K562 (cell line): ENCODE results near the gene C11orf98. TPM values are rescaled to one million over a fixed set of nuclear protein-coding genes. Genes with fewer than 3 reads are reported as not detected.
A peak's percentile ranks its signal among the peaks of the same experiment; 100 is the strongest.

Experiments
- COPS2 ChIP-seq: fragments of 450-650 bp; conservative IDR thresholded peaks from 2 replicates; pipeline ENCODE4 v1.6.1; 2016; ENCODE audit warnings: mild to moderate bottlenecking, moderate library complexity
- ERF ChIP-seq: fragments of 450-650 bp; formaldehyde crosslinking; IDR thresholded peaks from 2 replicates; pipeline ENCODE4 v1.4.0; 2020; ENCODE audit warnings: mild to moderate bottlenecking, mixed read lengths
- FOXJ2 ChIP-seq: fragments of 200-800 bp; sonication (Bioruptor generic); IDR thresholded peaks from 2 replicates; pipeline ENCODE4 v1.6.1; 2016; ENCODE audit warnings: missing genetic modification characterization, missing compliant biosample characterization
- FUS ChIP-seq: fragments of 200-400 bp; formaldehyde crosslinking; optimal IDR thresholded peaks from 2 replicates; pipeline ENCODE3; 2017; ENCODE audit warnings: low read depth, low read length
- HES1 ChIP-seq: fragments of 450-650 bp; IDR thresholded peaks from 2 replicates; pipeline ENCODE4 v1.6.1; 2016; ENCODE audit warnings: low read depth, mild to moderate bottlenecking, moderate library complexity
- ID3 ChIP-seq, 2 experiments: fragments of 250-450 bp in 1 of 2; fragments of 450-650 bp in 1 of 2; sonication (Bioruptor Pico) in 1 of 2; IDR thresholded peaks; 2 replicates each; pipeline versions ENCODE4 v1.6.1 to v1.8.0; 2016 to 2021; ENCODE audit warnings: mild to moderate bottlenecking in 2 of 2, moderate library complexity in 2 of 2, missing compliant biosample characterization in 1 of 2, missing genetic modification characterization in 1 of 2
- MTF1 ChIP-seq: fragments of 250-450 bp; sonication (Bioruptor Pico); IDR thresholded peaks from 2 replicates; pipeline ENCODE4 v1.9.0; 2021; ENCODE audit warnings: moderate library complexity, mild to moderate bottlenecking, inconsistent platforms, borderline replicate concordance
- NFRKB ChIP-seq: fragments of 450-650 bp; IDR thresholded peaks from 2 replicates; pipeline ENCODE4 v1.6.1; 2016; ENCODE audit warnings: low read depth
- NR2C2 ChIP-seq, 2 experiments: fragments of 200-800 bp in 1 of 2; sonication (Bioruptor generic) in 1 of 2; sonication (generic) in 1 of 2; formaldehyde crosslinking in 1 of 2; IDR thresholded peaks; 2 replicates each; pipeline versions ENCODE4 v1.6.1 to v1.8.0; 2016 to 2022; ENCODE audit warnings: mild to moderate bottlenecking in 1 of 2, missing compliant biosample characterization in 1 of 2, missing genetic modification characterization in 1 of 2, missing genetic modification reagents in 1 of 2
- NR4A1 ChIP-seq, 2 experiments: fragments of 250-450 bp in 1 of 2; fragments of 450-650 bp in 1 of 2; sonication (Bioruptor Pico) in 1 of 2; IDR thresholded peaks; 2 replicates each; pipeline versions ENCODE4 v1.4.0 to v1.6.1; 2016 to 2020; ENCODE audit warnings: mild to moderate bottlenecking in 2 of 2, missing compliant biosample characterization in 1 of 2, missing genetic modification characterization in 1 of 2, moderate library complexity in 1 of 2
- SAFB ChIP-seq: fragments of 200-400 bp; formaldehyde crosslinking; IDR thresholded peaks from 2 replicates; pipeline ENCODE4 v1.6.1; 2017; ENCODE audit warnings: low read depth, low read length, borderline replicate concordance
- TEAD4 ChIP-seq, 2 experiments: sonication (generic) in 1 of 2; formaldehyde crosslinking in 1 of 2; IDR thresholded peaks; 2 replicates each; pipeline versions ENCODE4 v1.6.1 to v1.8.0; 2012 to 2022; ENCODE audit warnings: borderline replicate concordance in 1 of 2, inconsistent platforms in 1 of 2, low read length in 1 of 2, mild to moderate bottlenecking in 1 of 2, missing genetic modification reagents in 1 of 2
- XRCC3 ChIP-seq: fragments of 450-650 bp; IDR thresholded peaks from 2 replicates; pipeline ENCODE4 v1.6.1; 2017; ENCODE audit warnings: mild to moderate bottlenecking, moderate library complexity
- ZBTB1 ChIP-seq: sonication (generic); formaldehyde crosslinking; IDR thresholded peaks from 2 replicates; pipeline ENCODE4 v1.8.1; 2023; ENCODE audit warnings: missing genetic modification reagents, low read depth, mild to moderate bottlenecking, borderline replicate concordance
- ZNF143 ChIP-seq: sonication (generic); formaldehyde crosslinking; IDR thresholded peaks from 2 replicates; pipeline ENCODE4 v1.9.0; 2022; ENCODE audit warnings: mild to moderate bottlenecking, missing genetic modification reagents
- ZNF282 ChIP-seq: sonication (generic); formaldehyde crosslinking; IDR thresholded peaks from 2 replicates; pipeline ENCODE4 v1.8.1; 2023; ENCODE audit warnings: missing genetic modification reagents
- ZNF408 ChIP-seq: fragments of 250-450 bp; sonication (Bioruptor Pico); IDR thresholded peaks from 2 replicates; pipeline ENCODE4 v1.4.0; 2020; ENCODE audit warnings: low read depth, mild to moderate bottlenecking, moderate library complexity
- ZNF592 ChIP-seq: fragments of 450-650 bp; IDR thresholded peaks from 2 replicates; pipeline ENCODE4 v1.6.1; 2017; ENCODE audit warnings: antibody characterized with exemption, mild to moderate bottlenecking
- polyA plus RNA-seq, 8 experiments: library from polyadenylated mRNA; depleted of rRNA in 4 of 8; stranded (reverse) in 5 of 8; unstranded in 3 of 8; fragments of >200 nt; fragmentation: Nextera tagmentation in 2 of 8; fragmentation: Illumina TruSeq in 1 of 8; extraction: Ambion mirVana in 2 of 8; extraction: Trizol in 1 of 8; gene quantifications; 2 replicates each; pipeline versions ENCODE4 v1.2.1 to v1.2.3, GENCODE V29; 2011 to 2014; ENCODE audit warnings: inconsistent platforms in 1 of 8, missing spikeins in 1 of 8
- total RNA-seq, 7 experiments: library from RNA; depleted of rRNA in 6 of 7; stranded (reverse); fragments of >200 nt in 6 of 7; fragmentation: Illumina TruSeq in 2 of 7; extraction: Trizol in 2 of 7; gene quantifications; 2 replicates each; pipeline versions ENCODE4 v1.2.1 to v1.2.3, GENCODE V29; 2011 to 2021; ENCODE audit warnings: low replicate concordance in 1 of 7

Gene C11orf98
- total and polyA plus RNA-seq, 9 of the 15 experiments (the other 6 are each of a cell fraction or from before 2014, with no cell fraction given), result 103 to 352 (median 218) TPM

DNA sequence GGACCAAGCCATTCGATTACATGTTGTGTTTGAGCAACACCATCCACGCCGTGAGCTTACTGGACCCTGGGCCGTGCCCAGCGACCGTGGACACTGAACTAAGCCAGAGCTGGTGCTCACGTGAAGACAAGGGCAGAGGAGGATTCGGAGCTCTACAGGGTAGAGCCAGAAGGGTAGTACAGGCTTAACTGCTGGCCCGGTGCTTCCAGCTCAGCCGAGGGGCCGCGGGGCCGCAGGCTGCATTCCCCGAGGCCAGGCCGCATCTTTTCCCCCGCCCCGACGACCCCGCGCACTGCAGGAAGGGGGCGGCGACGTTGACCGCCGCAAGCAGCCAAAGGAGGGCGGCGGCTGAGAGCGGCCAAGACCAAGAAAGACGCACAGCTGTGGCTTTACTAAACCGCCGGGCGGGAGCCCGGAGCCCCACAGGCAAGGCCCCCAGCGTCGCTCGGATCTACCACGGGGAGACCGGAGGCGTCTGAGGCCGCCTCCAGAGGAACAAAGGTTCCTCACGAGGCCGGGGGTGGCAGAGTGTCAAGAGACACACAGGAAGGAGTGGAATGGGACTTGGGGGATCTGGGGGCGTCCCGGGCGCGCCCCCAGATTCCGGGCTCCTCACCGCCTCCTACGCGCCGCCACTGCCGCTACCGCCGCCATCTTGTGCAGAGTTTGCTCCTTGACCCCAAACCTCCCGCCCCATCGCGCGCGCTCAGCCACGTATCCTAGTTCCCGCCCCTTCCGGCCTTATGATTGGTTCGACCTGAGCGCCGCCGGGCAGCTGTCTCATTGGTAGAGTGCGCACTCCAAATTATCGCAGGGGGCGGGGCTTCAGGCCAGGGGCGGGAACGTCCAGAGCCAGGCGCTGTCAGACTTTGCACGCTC is 18.8 kb downstream of the C11orf98 start, which contains the start of gene GANAB (continued):
- no peak for TF ChIP-seq ID3 (CRISPR knock-in tag; IDR thresholded peaks at IDR 0.05)
- TF ChIP-seq ID3 (tag; IDR thresholded peaks at IDR 0.05), result peak; percentile 55; the same call in 1 of the 2 replicates
- no peak for TF ChIP-seq ZBTB1
- TF ChIP-seq MTF1, result no peak
- peak; percentile 25; the same call in 1 of the 2 replicates for TF ChIP-seq ZNF592
- TF ChIP-seq TEAD4 (IDR thresholded peaks at IDR 0.05; ENCODE audit: low read length), result peak; percentile 60; the same call in 1 of the 2 replicates
- TF ChIP-seq TEAD4 (CRISPR knock-in tag; IDR thresholded peaks at IDR 0.05; ENCODE audit: borderline replicate concordance), result no peak
- no peak for TF ChIP-seq XRCC3
- TF ChIP-seq ZNF282 (CRISPR knock-in tag), result no peak
- TF ChIP-seq COPS2, result no peak
- no peak for TF ChIP-seq FUS
- TF ChIP-seq FOXJ2 (tag), result no peak; the same call in 1 of the 2 replicates
- peak; percentile 74 for TF ChIP-seq NFRKB
- no peak for TF ChIP-seq SAFB
- TF ChIP-seq HES1, result no peak
- no peak for TF ChIP-seq NR4A1 (CRISPR knock-in tag; IDR thresholded peaks at IDR 0.05)
- TF ChIP-seq NR4A1 (tag; IDR thresholded peaks at IDR 0.05), result 0 out of 2 replicates have a peak, but pooled peaks have one; percentile 57
- peak; percentile 97 for TF ChIP-seq NR2C2 (CRISPR knock-in tag; IDR thresholded peaks at IDR 0.05)
- peak; percentile 99 for TF ChIP-seq NR2C2 (tag; IDR thresholded peaks at IDR 0.05)
- no peak for TF ChIP-seq ZNF143 (CRISPR knock-in tag)
- TF ChIP-seq ZNF408 (CRISPR knock-in tag), result no peak
- TF ChIP-seq ERF (CRISPR knock-in tag), result peak; percentile 73; the same call in 1 of the 2 replicates
